ENCODE data around the gene FGF14. TPM values are rescaled to one million over a fixed set of nuclear protein-coding genes. Genes with fewer than 3 reads are reported as not detected.

Gene FGF14
- total RNA-seq, 3 donors from 2014 or later = under 0.01 to 0.29 (median under 0.01) TPM

DNA sequence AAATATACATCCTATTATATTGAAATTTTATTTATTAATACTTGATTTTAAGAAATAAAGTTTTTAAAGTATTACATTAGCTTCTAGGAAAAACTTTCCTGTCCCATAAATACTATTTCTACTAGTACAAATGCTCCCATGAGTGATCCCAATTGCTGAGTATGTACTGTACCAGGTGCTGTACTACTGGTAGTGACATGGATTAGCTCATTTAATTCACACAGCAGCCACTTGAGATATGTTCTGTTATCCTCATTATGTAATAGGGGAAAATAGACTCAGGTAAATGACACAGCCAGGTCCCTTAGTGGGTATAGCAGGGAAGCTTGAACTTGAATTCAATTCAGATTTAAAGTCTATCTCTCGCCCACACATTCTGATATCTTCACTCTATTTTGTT lies 363.1 kb downstream of the FGF14 start:
- Histone ChIP-seq H3K27ac (no peak overlapping the region), H3K4me3 (no peak overlapping the region), H3K9me3 (no peaks in the 10 kb centered on the region), H3K36me3 (no peaks in the 10 kb centered on the region), H3K4me1 (no peaks in the 10 kb centered on the region), H3K27me3 (no peaks in the 10 kb centered on the region)
- intact Hi-C loops (cut with DNase I; ENCODE audit: low total_unique reads) = no loop called here
- no peak for DNase-seq (ENCODE audit: low spot score in 2 of 2)
- TF ChIP-seq, protein P1, sequence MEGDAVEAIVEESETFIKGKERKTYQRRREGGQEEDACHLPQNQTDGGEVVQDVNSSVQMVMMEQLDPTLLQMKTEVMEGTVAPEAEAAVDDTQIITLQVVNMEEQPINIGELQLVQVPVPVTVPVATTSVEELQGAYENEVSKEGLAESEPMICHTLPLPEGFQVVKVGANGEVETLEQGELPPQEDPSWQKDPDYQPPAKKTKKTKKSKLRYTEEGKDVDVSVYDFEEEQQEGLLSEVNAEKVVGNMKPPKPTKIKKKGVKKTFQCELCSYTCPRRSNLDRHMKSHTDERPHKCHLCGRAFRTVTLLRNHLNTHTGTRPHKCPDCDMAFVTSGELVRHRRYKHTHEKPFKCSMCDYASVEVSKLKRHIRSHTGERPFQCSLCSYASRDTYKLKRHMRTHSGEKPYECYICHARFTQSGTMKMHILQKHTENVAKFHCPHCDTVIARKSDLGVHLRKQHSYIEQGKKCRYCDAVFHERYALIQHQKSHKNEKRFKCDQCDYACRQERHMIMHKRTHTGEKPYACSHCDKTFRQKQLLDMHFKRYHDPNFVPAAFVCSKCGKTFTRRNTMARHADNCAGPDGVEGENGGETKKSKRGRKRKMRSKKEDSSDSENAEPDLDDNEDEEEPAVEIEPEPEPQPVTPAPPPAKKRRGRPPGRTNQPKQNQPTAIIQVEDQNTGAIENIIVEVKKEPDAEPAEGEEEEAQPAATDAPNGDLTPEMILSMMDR (IDR thresholded peaks at IDR 0.05) = no peak
- no peak for TF ChIP-seq POLR2AphosphoS5 (IDR thresholded peaks at IDR 0.05)
- TF ChIP-seq POLR2A (IDR thresholded peaks at IDR 0.05) = no peak

- TF ChIP-seq POLR2AphosphoS5 (IDR thresholded peaks at IDR 0.05) = no peak
- TF ChIP-seq, protein P1 (IDR thresholded peaks at IDR 0.05) = no peak
- no peak for TF ChIP-seq POLR2A (IDR thresholded peaks at IDR 0.05)
- intact Hi-C loops (cut with DNase I; ENCODE audit: low total_unique reads) = no loop called here
- Histone ChIP-seq H3K4me1 (no peaks in the 10 kb centered on the region), H3K4me3 (no peak overlapping the region), H3K9me3 (no peaks in the 10 kb centered on the region), H3K36me3 (no peaks in the 10 kb centered on the region), H3K27me3 (no peaks in the 10 kb centered on the region), H3K27ac (no peak overlapping the region)
- no peak for DNase-seq (ENCODE audit: low spot score in 2 of 2)
Measured at GRCh38 chr13:102035969-102036368, 365.9 kb downstream of the FGF14 start.

- Histone ChIP-seq H3K9me3 (no peaks in the 10 kb centered on the region), H3K4me1 (no peaks in the 10 kb centered on the region), H3K36me3 (no peaks in the 10 kb centered on the region), H3K27ac (no peak overlapping the region), H3K27me3 (no peaks in the 10 kb centered on the region), H3K4me3 (no peak overlapping the region)
- intact Hi-C loops (cut with DNase I; ENCODE audit: low total_unique reads) = no loop called here
- DNase-seq (ENCODE audit: low spot score in 2 of 2) = no peak
- no peak for TF ChIP-seq POLR2AphosphoS5 (IDR thresholded peaks at IDR 0.05)
- TF ChIP-seq POLR2A (IDR thresholded peaks at IDR 0.05) = no peak
- TF ChIP-seq, protein P1 (IDR thresholded peaks at IDR 0.05) = no peak
Measured at GRCh38 chr13:102033857-102034331, 368.0 kb downstream of the FGF14 start.

GRCh38 chr13:102033386-102033785 lies 368.5 kb downstream of the FGF14 start:
- H3K36me3 ChIP-seq = no peaks in the 10 kb centered on the region
- DNase-seq (ENCODE audit: low spot score in 2 of 2) = no peak
- intact Hi-C loops (cut with DNase I; ENCODE audit: low total_unique reads) = no loop called here

GRCh38 chr13:102028868-102029267 lies 373.0 kb downstream of the FGF14 start:
- Histone ChIP-seq H3K4me1 (no peaks in the 10 kb centered on the region), H3K36me3 (no peaks in the 10 kb centered on the region), H3K27ac (no peak overlapping the region), H3K4me3 (no peak overlapping the region), H3K27me3 (no peaks in the 10 kb centered on the region), H3K9me3 (no peaks in the 10 kb centered on the region)
- TF ChIP-seq POLR2AphosphoS5 (IDR thresholded peaks at IDR 0.05) (no peak), POLR2A (IDR thresholded peaks at IDR 0.05) (no peak)
- TF ChIP-seq, protein P1 (IDR thresholded peaks at IDR 0.05) = no peak
- intact Hi-C loops (cut with DNase I; ENCODE audit: low total_unique reads) = no loop called here
- DNase-seq (ENCODE audit: low spot score in 2 of 2) = no peak

More at GRCh38 chr13:102033386-102033785, 368.5 kb downstream of the FGF14 start:
- TF ChIP-seq POLR2A (IDR thresholded peaks at IDR 0.05) = no peak
- TF ChIP-seq POLR2AphosphoS5 (IDR thresholded peaks at IDR 0.05) = no peak
- TF ChIP-seq, protein P1 (IDR thresholded peaks at IDR 0.05) = no peak
- no peaks in the 10 kb centered on the region for H3K4me1 ChIP-seq
- no peak overlapping the region for H3K4me3 ChIP-seq
- no peak overlapping the region for H3K27ac ChIP-seq
- H3K27me3 ChIP-seq = no peaks in the 10 kb centered on the region
- H3K9me3 ChIP-seq = no peaks in the 10 kb centered on the region
